ENCODE data around the gene TLE7.

TLE7 gene

GRCh38 chr16:71424626-71425025 is 17.2 kb downstream of the TLE7 start:
- TF ChIP-seq, protein P1, sequence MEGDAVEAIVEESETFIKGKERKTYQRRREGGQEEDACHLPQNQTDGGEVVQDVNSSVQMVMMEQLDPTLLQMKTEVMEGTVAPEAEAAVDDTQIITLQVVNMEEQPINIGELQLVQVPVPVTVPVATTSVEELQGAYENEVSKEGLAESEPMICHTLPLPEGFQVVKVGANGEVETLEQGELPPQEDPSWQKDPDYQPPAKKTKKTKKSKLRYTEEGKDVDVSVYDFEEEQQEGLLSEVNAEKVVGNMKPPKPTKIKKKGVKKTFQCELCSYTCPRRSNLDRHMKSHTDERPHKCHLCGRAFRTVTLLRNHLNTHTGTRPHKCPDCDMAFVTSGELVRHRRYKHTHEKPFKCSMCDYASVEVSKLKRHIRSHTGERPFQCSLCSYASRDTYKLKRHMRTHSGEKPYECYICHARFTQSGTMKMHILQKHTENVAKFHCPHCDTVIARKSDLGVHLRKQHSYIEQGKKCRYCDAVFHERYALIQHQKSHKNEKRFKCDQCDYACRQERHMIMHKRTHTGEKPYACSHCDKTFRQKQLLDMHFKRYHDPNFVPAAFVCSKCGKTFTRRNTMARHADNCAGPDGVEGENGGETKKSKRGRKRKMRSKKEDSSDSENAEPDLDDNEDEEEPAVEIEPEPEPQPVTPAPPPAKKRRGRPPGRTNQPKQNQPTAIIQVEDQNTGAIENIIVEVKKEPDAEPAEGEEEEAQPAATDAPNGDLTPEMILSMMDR (IDR thresholded peaks at IDR 0.05; ENCODE audit: insufficient read depth, low read depth, low read length, missing control alignments) = no peak
- no peak for DNase-seq (ENCODE audit: low read depth)
- H3K4me3 ChIP-seq (ENCODE audit: low read depth, low read length) = no peak overlapping the region

- DNase-seq (ENCODE audit: low read depth) = no peak
- H3K4me3 ChIP-seq (ENCODE audit: low read depth, low read length) = no peak overlapping the region
- TF ChIP-seq, protein P1 (IDR thresholded peaks at IDR 0.05; ENCODE audit: insufficient read depth, low read depth, low read length, missing control alignments) = no peak
Measured at GRCh38 chr16:71423865-71424264, 18.0 kb downstream of the TLE7 start.

- DNase-seq (ENCODE audit: low read depth) = no peak
- TF ChIP-seq, protein P1 (IDR thresholded peaks at IDR 0.05; ENCODE audit: insufficient read depth, low read depth, low read length, missing control alignments) = no peak
- no peak overlapping the region for H3K4me3 ChIP-seq (ENCODE audit: low read depth, low read length)
Measured at GRCh38 chr16:71423016-71423415, 18.8 kb downstream of the TLE7 start.

DNA sequence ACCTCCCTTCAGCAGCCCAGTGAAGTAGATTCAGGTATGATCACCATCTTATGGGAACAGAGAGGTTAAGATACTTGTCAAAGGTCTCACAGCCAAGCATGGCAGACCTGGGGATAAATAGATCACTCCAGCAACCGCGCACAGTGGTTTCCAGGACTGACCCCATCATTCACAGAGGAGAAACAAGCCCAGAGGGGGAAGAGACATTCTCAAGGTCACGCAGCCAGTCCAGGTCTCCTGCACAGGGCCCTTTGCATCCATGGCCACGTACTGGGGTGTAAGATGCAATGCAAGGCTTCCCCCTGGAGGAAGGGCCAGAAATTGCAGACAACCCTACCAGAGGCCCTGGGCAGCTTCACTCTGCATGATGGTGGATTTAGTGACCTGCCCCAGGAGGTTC is 19.9 kb downstream of the TLE7 start:
- TF ChIP-seq, protein P1 (IDR thresholded peaks at IDR 0.05; ENCODE audit: insufficient read depth, low read depth, low read length, missing control alignments) = peak; percentile 61
- no peak overlapping the region for H3K4me3 ChIP-seq (ENCODE audit: low read depth, low read length)
- DNase-seq (ENCODE audit: low read depth) = peak; percentile 47

GRCh38 chr16:71414038-71414437 is 27.8 kb downstream of the TLE7 start:
- H3K4me3 ChIP-seq (ENCODE audit: low read depth, low read length) = no peak overlapping the region
- DNase-seq (ENCODE audit: low read depth) = no peak
- TF ChIP-seq, protein P1 (IDR thresholded peaks at IDR 0.05; ENCODE audit: insufficient read depth, low read depth, low read length, missing control alignments) = no peak

DNA sequence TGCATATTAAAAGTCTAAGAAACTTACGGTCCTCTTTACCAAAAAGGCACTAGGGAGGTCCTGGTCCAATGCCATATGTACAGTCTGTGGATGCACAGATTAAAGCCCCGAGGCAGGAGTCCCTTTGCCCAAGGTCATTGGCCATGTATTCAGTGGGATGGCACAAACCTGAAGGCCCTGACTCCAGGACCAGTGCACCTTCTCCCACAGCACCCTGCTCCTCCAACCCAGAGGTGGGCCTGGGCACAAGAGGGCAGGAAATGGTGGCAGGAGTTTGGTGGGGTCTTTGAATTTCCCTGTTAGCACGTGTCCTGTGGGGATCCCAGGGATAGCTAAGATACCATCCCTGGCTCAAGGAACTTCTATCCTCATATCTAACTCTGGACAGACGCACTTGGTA is 28.5 kb downstream of the TLE7 start:
- no peak for DNase-seq (ENCODE audit: low read depth)
- H3K4me3 ChIP-seq (ENCODE audit: low read depth, low read length) = no peak overlapping the region
- TF ChIP-seq, protein P1 (IDR thresholded peaks at IDR 0.05; ENCODE audit: insufficient read depth, low read depth, low read length, missing control alignments) = no peak
